Fibroblast of lung (primary cell): ENCODE data around the gene KMO. TPM values are rescaled to one million over a fixed set of nuclear protein-coding genes. Genes with fewer than 3 reads are reported as not detected.
A peak's percentile ranks its signal among the peaks of the same experiment; 100 is the strongest.

Source experiments
- DNase-seq, 2 donors: peaks; one replicate each; pipeline versions ENCODE4 v3.0.0 to v3.0.0-alpha.2; 2010; ENCODE audit warnings: low read depth in 2 of 2
- H2AFZ ChIP-seq: 2 replicates; pipeline ENCODE4 v1.5.1; 2012; ENCODE audit warnings: low read length, control low read depth, inconsistent platforms
- H3K27ac ChIP-seq: 2 replicates; pipeline ENCODE4 v1.5.1; 2011; ENCODE audit warnings: low read length, control low read depth; ENCODE audit not compliant: insufficient read depth
- H3K27me3 ChIP-seq: 2 replicates; pipeline ENCODE4 v1.5.1; 2011; ENCODE audit warnings: mild to moderate bottlenecking, low read length; ENCODE audit not compliant: control insufficient read depth, insufficient read depth
- H3K36me3 ChIP-seq: 2 replicates; pipeline ENCODE4 v1.5.1; 2011; ENCODE audit warnings: low read length; ENCODE audit not compliant: control insufficient read depth, insufficient read depth
- H3K4me1 ChIP-seq: 2 replicates; pipeline ENCODE4 v1.5.1; 2011; ENCODE audit warnings: low read length; ENCODE audit not compliant: control insufficient read depth, insufficient read depth; ENCODE audit errors: extremely low read depth
- H3K4me2 ChIP-seq: 2 replicates; pipeline ENCODE4 v1.5.1; 2011; ENCODE audit warnings: low read length, control low read depth; ENCODE audit not compliant: insufficient read depth; ENCODE audit errors: extremely low read depth
- H3K4me3 ChIP-seq, 4 experiments: fragments of 200-600 bp in 1 of 4; sonication (generic) in 1 of 4; replicated peaks in 1 of 4; 2 replicates each; pipeline ENCODE4 v1.5.1; 2011 to 2016; ENCODE audit warnings: low read length in 4 of 4, low read depth in 3 of 4, mild to moderate bottlenecking in 3 of 4, control low read depth in 2 of 4, inconsistent platforms in 1 of 4, mixed read lengths in 1 of 4; ENCODE audit not compliant: insufficient read depth in 1 of 4; ENCODE audit errors: control extremely low read depth in 1 of 4
- H3K79me2 ChIP-seq: 2 replicates; pipeline ENCODE4 v1.5.1; 2012; ENCODE audit warnings: mild to moderate bottlenecking, low read length, inconsistent platforms; ENCODE audit not compliant: control insufficient read depth, insufficient read depth
- H3K9ac ChIP-seq: 2 replicates; pipeline ENCODE4 v1.5.1; 2011; ENCODE audit warnings: mild to moderate bottlenecking, low read length, control low read depth; ENCODE audit not compliant: insufficient read depth
- H3K9me3 ChIP-seq: 2 replicates; pipeline ENCODE4 v1.5.1; 2012; ENCODE audit warnings: low read depth, low read length; ENCODE audit not compliant: control insufficient read depth, insufficient read depth
- H4K20me1 ChIP-seq: 2 replicates; pipeline ENCODE4 v1.5.1; 2011; ENCODE audit warnings: low read length; ENCODE audit not compliant: control insufficient read depth, insufficient read depth; ENCODE audit errors: extremely low read depth
- CTCF ChIP-seq, 2 donors: IDR thresholded peaks in 1 of 2; conservative IDR thresholded peaks in 1 of 2; 1 replicate in 1 of 2; 2 replicates in 1 of 2; pipeline ENCODE4 v1.5.1; 2011 to 2012; ENCODE audit warnings: low read length in 2 of 2, control low read depth in 1 of 2, inconsistent platforms in 1 of 2, low read depth in 1 of 2, mild to moderate bottlenecking in 1 of 2
- EZH2 ChIP-seq: IDR thresholded peaks from 2 replicates; pipeline ENCODE4 v1.5.1; 2012; ENCODE audit warnings: low read length, control low read depth, mild to moderate bottlenecking; ENCODE audit errors: missing control alignments
- polyA plus RNA-seq, 2 donors: library from polyadenylated mRNA; depleted of rRNA in 1 of 2; stranded (reverse) in 1 of 2; unstranded in 1 of 2; fragments of >200 nt; gene quantifications; 2 replicates each; pipeline ENCODE4 v1.2.1, GENCODE V29; 2011 to 2012; ENCODE audit warnings: missing spikeins in 1 of 2
- total RNA-seq: library from RNA; depleted of rRNA; stranded (reverse); fragments of >200 nt; gene quantifications from 2 replicates; pipeline ENCODE4 v1.2.1, GENCODE V29; 2014

Gene KMO
- total and polyA plus RNA-seq, 2 donors (not counting 1 experiment from before 2014, with no cell fraction given), result 0.07 TPM; not detected in 1

GRCh38 chr1:241637604-241638003, 105.4 kb downstream of the KMO start:
- TF ChIP-seq CTCF (conservative IDR thresholded peaks at IDR 0.05 in 1 of 2, IDR thresholded peaks at IDR 0.05 in 1 of 2; ENCODE audit: low read depth in 1 of 2, low read length in 2 of 2) (no peak), EZH2 (no peak)
- Histone ChIP-seq H3K9me3 (no peaks in the 10 kb centered on the region), H3K4me2 (peak overlapping the region; percentile 85), H3K27ac (no peak overlapping the region), H3K79me2 (peaks cover 19% of the 10 kb centered on the region), H3K4me3 (peak overlapping the region; percentile 5 to 95 (median 58)), H3K27me3 (no peaks in the 10 kb centered on the region), H3K9ac (no peak overlapping the region), H4K20me1 (no peaks in the 10 kb centered on the region), H3K36me3 (peaks cover 8% of the 10 kb centered on the region), H3K4me1 (peaks cover 3% of the 10 kb centered on the region), H2AFZ (no peak overlapping the region)
- peak; percentile 18 to 27 for DNase-seq

GRCh38 chr1:241638099-241638682, 106.0 kb downstream of the KMO start:
- H3K9me3 ChIP-seq, result no peaks in the 10 kb centered on the region
- no peak overlapping the region for H2AFZ ChIP-seq
- DNase-seq, result no peak
- H4K20me1 ChIP-seq, result no peaks in the 10 kb centered on the region
- peaks cover 19% of the 10 kb centered on the region for H3K79me2 ChIP-seq
- H3K27ac ChIP-seq, result no peak overlapping the region
- peak overlapping the region; percentile 85 for H3K4me2 ChIP-seq
- H3K9ac ChIP-seq, result no peak overlapping the region
- TF ChIP-seq CTCF (conservative IDR thresholded peaks at IDR 0.05 in 1 of 2, IDR thresholded peaks at IDR 0.05 in 1 of 2; ENCODE audit: low read depth in 1 of 2, low read length in 2 of 2) (no peak), EZH2 (no peak)
- H3K4me3 ChIP-seq, result peak overlapping the region; percentile 5 to 95 (median 58)
- peaks cover 3% of the 10 kb centered on the region for H3K4me1 ChIP-seq
- H3K27me3 ChIP-seq, result no peaks in the 10 kb centered on the region
- H3K36me3 ChIP-seq, result peaks cover 8% of the 10 kb centered on the region

- Histone ChIP-seq H3K4me1 (peaks cover 3% of the 10 kb centered on the region), H3K79me2 (peaks cover 19% of the 10 kb centered on the region), H3K9ac (peak overlapping the region; percentile 13), H2AFZ (peak overlapping the region; percentile 34), H3K9me3 (no peaks in the 10 kb centered on the region), H4K20me1 (no peaks in the 10 kb centered on the region), H3K4me2 (peak overlapping the region; percentile 85), H3K27ac (peak overlapping the region; percentile 41), H3K27me3 (no peaks in the 10 kb centered on the region), H3K4me3 (peak overlapping the region; percentile 84 to 99 (median 94)), H3K36me3 (peaks cover 8% of the 10 kb centered on the region)
- DNase-seq, result peak; percentile 22 to 36
- TF ChIP-seq CTCF (conservative IDR thresholded peaks at IDR 0.05 in 1 of 2, IDR thresholded peaks at IDR 0.05 in 1 of 2; ENCODE audit: low read depth in 1 of 2, low read length in 2 of 2) (no peak), EZH2 (no peak)
These were observed 106.9 kb downstream of the KMO start for GRCh38 chr1:241638909-241639622.
